SK-N-SH (cell line): Measurements from ENCODE around the gene ARID1A. TPM values are rescaled to one million over a fixed set of nuclear protein-coding genes. Genes with fewer than 3 reads are reported as not detected.
A peak's percentile ranks its signal among the peaks of the same experiment; 100 is the strongest.

Experiments
- CTCF ChIA-PET: fragments of 300-600, 350-600 bp; formaldehyde crosslinking; extraction: SDS; loops from one replicate; lab custom pipeline; 2021; lab: Yijun Ruan, JAX
- POLR2A ChIA-PET: fragments of 350-600 bp; sonication (Branson Sonifier 250); formaldehyde crosslinking; extraction: SDS; loops from one replicate; lab custom pipeline; 2020; ENCODE audit warnings: antibody characterized with exemption, inconsistent platforms; lab: Yijun Ruan, JAX
- DNase-seq: peaks from one replicate; pipeline ENCODE4 v3.0.0; 2012
- H2AFZ ChIP-seq: fragments of 200-600 bp; sonication (generic); 2 replicates; pipeline ENCODE4 v1.8.1; 2016; ENCODE audit warnings: antibody characterized with exemption, mild to moderate bottlenecking, low read depth
- H3F3A ChIP-seq: fragments of 200-600 bp; sonication (generic); replicated peaks from 2 replicates; pipeline ENCODE3; 2016; ENCODE audit warnings: antibody characterized with exemption, mild to moderate bottlenecking; ENCODE audit not compliant: insufficient read depth
- H3K27ac ChIP-seq, 2 experiments: fragments of 200-500 bp in 1 of 2; fragments of 200-600 bp in 1 of 2; sonication (Bioruptor generic) in 1 of 2; sonication (generic), shearing (Covaris generic) in 1 of 2; 2 replicates each; pipeline versions ENCODE4 v1.5.1 to v1.6.1; 2014 to 2016; ENCODE audit warnings: low read depth in 2 of 2, inconsistent platforms in 1 of 2, low read length in 1 of 2, mild to moderate bottlenecking in 1 of 2, mixed read lengths in 1 of 2
- H3K27me3 ChIP-seq: fragments of 200-600 bp; sonication (generic), shearing (Covaris generic); 2 replicates; pipeline ENCODE4 v1.6.1; 2016; ENCODE audit warnings: mixed run types; ENCODE audit not compliant: insufficient read depth
- H3K36me3 ChIP-seq, 2 experiments: fragments of 200-500 bp in 1 of 2; fragments of 200-600 bp in 1 of 2; sonication (Bioruptor generic) in 1 of 2; sonication (generic) in 1 of 2; replicated peaks in 1 of 2; 2 replicates each; pipeline versions ENCODE3 to v1.5.1; 2014 to 2016; ENCODE audit warnings: low read length in 1 of 2, mild to moderate bottlenecking in 1 of 2; ENCODE audit not compliant: insufficient read depth in 2 of 2, control insufficient read depth in 1 of 2
- H3K4me1 ChIP-seq, 2 experiments: fragments of 200-500 bp in 1 of 2; fragments of 200-600 bp in 1 of 2; sonication (Bioruptor generic) in 1 of 2; sonication (generic), shearing (Covaris generic) in 1 of 2; 2 replicates each; pipeline versions ENCODE4 v1.5.1 to v1.6.1; 2014 to 2016; ENCODE audit warnings: low read depth in 1 of 2, low read length in 1 of 2, mixed run types in 1 of 2; ENCODE audit not compliant: insufficient read depth in 2 of 2, control insufficient read depth in 1 of 2
- H3K4me2 ChIP-seq: fragments of 200-600 bp; sonication (generic), shearing (Covaris generic); 2 replicates; pipeline ENCODE4 v1.6.1; 2017; ENCODE audit warnings: mixed run types
- H3K4me3 ChIP-seq, 2 experiments: fragments of 200-500 bp in 1 of 2; fragments of 200-600 bp in 1 of 2; sonication (Bioruptor generic) in 1 of 2; sonication (generic), shearing (Covaris generic) in 1 of 2; 2 replicates each; pipeline versions ENCODE4 v1.5.1 to v1.8.1; 2014 to 2016; ENCODE audit warnings: low read depth in 2 of 2, inconsistent platforms in 1 of 2, low read length in 1 of 2, mild to moderate bottlenecking in 1 of 2, mixed read lengths in 1 of 2, moderate library complexity in 1 of 2
- H3K79me2 ChIP-seq: fragments of 200-600 bp; sonication (generic); 2 replicates; pipeline ENCODE4 v1.8.1; 2017; ENCODE audit warnings: mild to moderate bottlenecking; ENCODE audit not compliant: insufficient read depth
- H3K9ac ChIP-seq: fragments of 200-600 bp; sonication (generic); 2 replicates; pipeline ENCODE4 v1.6.1; 2017; ENCODE audit warnings: mixed run types
- H3K9me2 ChIP-seq: fragments of 200-600 bp; sonication (generic); 2 replicates; pipeline ENCODE4 v1.6.1; 2017; ENCODE audit warnings: mixed run types
- H3K9me3 ChIP-seq: fragments of 200-600 bp; sonication (generic); 2 replicates; pipeline ENCODE4 v1.6.1; 2017; ENCODE audit warnings: mixed run types, mild to moderate bottlenecking, moderate library complexity
- H4K20me1 ChIP-seq: fragments of 200-600 bp; sonication (generic); 2 replicates; pipeline ENCODE4 v1.6.1; 2017; ENCODE audit warnings: mild to moderate bottlenecking, mixed run types; ENCODE audit not compliant: insufficient read depth
- CHD2 ChIP-seq: fragments of 150-350 bp; IDR thresholded peaks from 2 replicates; pipeline ENCODE4 v1.6.1; 2018; ENCODE audit warnings: low read length; ENCODE audit not compliant: partially characterized antibody
- EP300 ChIP-seq, 2 experiments: IDR thresholded peaks; 2 replicates each; pipeline versions ENCODE4 v1.4.0 to v1.6.1; 2012; ENCODE audit warnings: borderline replicate concordance in 1 of 2, low read depth in 1 of 2, low read length in 1 of 2
- EZH2phosphoT487 ChIP-seq: fragments of 200-600 bp; sonication (generic); IDR thresholded peaks from 2 replicates; pipeline ENCODE4 v1.6.1; 2017; ENCODE audit warnings: low read depth, mixed run types, mild to moderate bottlenecking, antibody characterized with exemption, moderate library complexity, borderline replicate concordance
- FOSL2 ChIP-seq: IDR thresholded peaks from 2 replicates; pipeline ENCODE4 v1.4.0; 2012; ENCODE audit warnings: low read depth, mild to moderate bottlenecking, moderate library complexity, borderline replicate concordance
- FOXM1 ChIP-seq: IDR thresholded peaks from 2 replicates; pipeline ENCODE4 v1.4.0; 2012; ENCODE audit warnings: low read depth, mild to moderate bottlenecking
- GABPA ChIP-seq: IDR thresholded peaks from 2 replicates; pipeline ENCODE4 v1.4.0; 2012; ENCODE audit warnings: low read depth, mild to moderate bottlenecking
- MAX ChIP-seq: IDR thresholded peaks from 2 replicates; pipeline ENCODE4 v1.4.0; 2012; ENCODE audit warnings: low read depth
- MXI1 ChIP-seq: IDR thresholded peaks from 2 replicates; pipeline ENCODE4 v1.6.1; 2012; ENCODE audit warnings: mild to moderate bottlenecking, low read depth, low read length, improper control_type of control experiment
- POLR2AphosphoS5 ChIP-seq: IDR thresholded peaks from 2 replicates; pipeline ENCODE4 v1.6.1; 2012; ENCODE audit warnings: low read depth, low read length
- RAD21 ChIP-seq: IDR thresholded peaks from 2 replicates; pipeline ENCODE4 v1.6.1; 2012; ENCODE audit warnings: mild to moderate bottlenecking, low read length
- RFX5 ChIP-seq: IDR thresholded peaks from 2 replicates; pipeline ENCODE4 v1.6.1; 2012; ENCODE audit warnings: mild to moderate bottlenecking, improper control_type of control experiment, low read length
- RXRA ChIP-seq: IDR thresholded peaks from 2 replicates; pipeline ENCODE4 v1.4.0; 2012; ENCODE audit warnings: low read depth, mild to moderate bottlenecking, borderline replicate concordance
- SIN3A ChIP-seq: IDR thresholded peaks from 2 replicates; pipeline ENCODE4 v1.6.1; 2012; ENCODE audit warnings: low read depth, mild to moderate bottlenecking, low read length, moderate library complexity, borderline replicate concordance
- SMC3 ChIP-seq: IDR thresholded peaks from 2 replicates; pipeline ENCODE4 v1.6.1; 2012; ENCODE audit warnings: low read depth, low read length, improper control_type of control experiment
- TCF12 ChIP-seq: IDR thresholded peaks from 2 replicates; pipeline ENCODE4 v1.4.0; 2012
- USF2 ChIP-seq: fragments of 150-350 bp; IDR thresholded peaks from 2 replicates; pipeline ENCODE4 v1.6.1; 2017; ENCODE audit warnings: antibody characterized with exemption, low read length, low read depth, borderline replicate concordance
- YY1 ChIP-seq: IDR thresholded peaks from 2 replicates; pipeline ENCODE4 v1.4.0; 2012; ENCODE audit warnings: low read depth, mild to moderate bottlenecking
- WGBS: methylation state at CpG from one replicate; pipeline ENCODE4 v1.1.6; 2017; ENCODE audit warnings: low lambda C conversion rate; 5-methylcytosine and 5-hydroxymethylcytosine counted together
- polyA plus RNA-seq, 3 experiments: library from polyadenylated mRNA; depleted of rRNA; stranded (reverse); fragments of >200 nt; gene quantifications; 2 replicates each; pipeline ENCODE4 v1.2.3, GENCODE V29; 2012
- TF ChIP-seq, protein P1 (sequence below): fragments of 150-350 bp; IDR thresholded peaks from 2 replicates; pipeline ENCODE4 v1.6.1; 2016; ENCODE audit warnings: mild to moderate bottlenecking, low read depth, low read length
- TF ChIP-seq, protein P2 (sequence below): IDR thresholded peaks from 2 replicates; pipeline ENCODE4 v1.6.1; 2012; ENCODE audit warnings: mild to moderate bottlenecking, low read depth, low read length, moderate library complexity

The ARID1A gene
- polyA plus RNA-seq, 1 of the 3 experiments (the other 2 are of a cell fraction) = 26.5 TPM

DNA sequence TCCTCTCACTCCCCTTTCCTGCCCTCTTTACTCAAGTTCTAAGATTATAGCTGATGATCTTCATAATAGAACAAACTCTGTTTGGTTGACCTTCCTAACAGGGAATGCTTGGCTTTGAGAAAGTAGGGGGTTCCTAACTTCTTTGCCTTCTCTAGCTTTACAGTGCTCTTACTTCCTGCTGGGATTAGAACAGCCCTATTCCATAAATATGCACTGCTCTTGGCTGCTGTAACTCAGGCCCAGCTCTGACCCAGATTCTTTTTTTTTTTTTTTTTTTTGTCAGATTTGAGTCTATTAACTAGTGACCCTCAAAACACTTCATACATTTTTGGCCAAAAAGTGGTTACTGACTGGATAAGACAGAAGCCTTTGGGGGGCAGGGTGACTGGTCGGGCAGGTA lies 52.5 kb downstream of the ARID1A start:
- H2AFZ ChIP-seq = no peak overlapping the region
- H4K20me1 ChIP-seq = peaks cover 42% of the 10 kb centered on the region
- WGBS = 100% methylated on average over 1 of the region's 1 CpG
- no peak overlapping the region for H3K4me2 ChIP-seq
- POLR2A ChIA-PET = interaction anchor here (0.6 kb wide), 1 partner anchor 47 kb away, joined by 5 read pairs; no protein-coding TSS in a partner anchor
- no peak overlapping the region for H3K4me3 ChIP-seq
- peaks cover 45 to 56% of the 10 kb centered on the region in 2 experiments for H3K36me3 ChIP-seq
- H3K4me1 ChIP-seq = peaks cover 21 to 26% of the 10 kb centered on the region in 2 experiments; a peak in 3 of 4 replicates
- H3K79me2 ChIP-seq = peaks cover 90% of the 10 kb centered on the region
- H3K9me3 ChIP-seq = no peaks in the 10 kb centered on the region
- TF ChIP-seq MAX = no peak
- TF ChIP-seq SIN3A = no peak
- TF ChIP-seq RFX5 = no peak
- TF ChIP-seq POLR2AphosphoS5 = no peak
- no peak for TF ChIP-seq USF2
- no peak for TF ChIP-seq CHD2
- TF ChIP-seq, all 33 proteins: peak for 0
- CTCF ChIA-PET = no interaction called here
- H3K9ac ChIP-seq = no peak overlapping the region
- no peaks in the 10 kb centered on the region for H3K9me2 ChIP-seq
- no peaks in the 10 kb centered on the region for H3K27me3 ChIP-seq
- no peak for DNase-seq
- H3K27ac ChIP-seq = peak overlapping the region in 1 of 2 experiments; percentile 25; a peak in 1 of 4 replicates
- H3F3A ChIP-seq = peaks cover 32% of the 10 kb centered on the region

- POLR2A ChIA-PET = no interaction called here
- H3F3A ChIP-seq = peaks cover 22% of the 10 kb centered on the region
- peaks cover 18 to 20% of the 10 kb centered on the region in 2 experiments; a peak in 3 of 4 replicates for H3K4me1 ChIP-seq
- H3K4me3 ChIP-seq = no peak overlapping the region
- peaks cover 50% of the 10 kb centered on the region for H4K20me1 ChIP-seq
- H3K9me3 ChIP-seq = no peaks in the 10 kb centered on the region
- H3K79me2 ChIP-seq = peaks cover 100% of the 10 kb centered on the region
- TF ChIP-seq SMC3 (no peak), FOSL2 (no peak), EP300 (IDR thresholded peaks at IDR 0.05; ENCODE audit: borderline replicate concordance in 1 of 2, low read depth in 1 of 2, low read length in 1 of 2) (no peak), USF2 (no peak), TCF12 (no peak), RAD21 (no peak), YY1 (no peak), EZH2phosphoT487 (no peak), FOXM1 (no peak), RXRA (no peak), RFX5 (no peak), GABPA (no peak), MXI1 (no peak)
- TF ChIP-seq, protein P1, sequence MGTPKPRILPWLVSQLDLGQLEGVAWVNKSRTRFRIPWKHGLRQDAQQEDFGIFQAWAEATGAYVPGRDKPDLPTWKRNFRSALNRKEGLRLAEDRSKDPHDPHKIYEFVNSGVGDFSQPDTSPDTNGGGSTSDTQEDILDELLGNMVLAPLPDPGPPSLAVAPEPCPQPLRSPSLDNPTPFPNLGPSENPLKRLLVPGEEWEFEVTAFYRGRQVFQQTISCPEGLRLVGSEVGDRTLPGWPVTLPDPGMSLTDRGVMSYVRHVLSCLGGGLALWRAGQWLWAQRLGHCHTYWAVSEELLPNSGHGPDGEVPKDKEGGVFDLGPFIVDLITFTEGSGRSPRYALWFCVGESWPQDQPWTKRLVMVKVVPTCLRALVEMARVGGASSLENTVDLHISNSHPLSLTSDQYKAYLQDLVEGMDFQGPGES = no peak
- TF ChIP-seq, protein P2, sequence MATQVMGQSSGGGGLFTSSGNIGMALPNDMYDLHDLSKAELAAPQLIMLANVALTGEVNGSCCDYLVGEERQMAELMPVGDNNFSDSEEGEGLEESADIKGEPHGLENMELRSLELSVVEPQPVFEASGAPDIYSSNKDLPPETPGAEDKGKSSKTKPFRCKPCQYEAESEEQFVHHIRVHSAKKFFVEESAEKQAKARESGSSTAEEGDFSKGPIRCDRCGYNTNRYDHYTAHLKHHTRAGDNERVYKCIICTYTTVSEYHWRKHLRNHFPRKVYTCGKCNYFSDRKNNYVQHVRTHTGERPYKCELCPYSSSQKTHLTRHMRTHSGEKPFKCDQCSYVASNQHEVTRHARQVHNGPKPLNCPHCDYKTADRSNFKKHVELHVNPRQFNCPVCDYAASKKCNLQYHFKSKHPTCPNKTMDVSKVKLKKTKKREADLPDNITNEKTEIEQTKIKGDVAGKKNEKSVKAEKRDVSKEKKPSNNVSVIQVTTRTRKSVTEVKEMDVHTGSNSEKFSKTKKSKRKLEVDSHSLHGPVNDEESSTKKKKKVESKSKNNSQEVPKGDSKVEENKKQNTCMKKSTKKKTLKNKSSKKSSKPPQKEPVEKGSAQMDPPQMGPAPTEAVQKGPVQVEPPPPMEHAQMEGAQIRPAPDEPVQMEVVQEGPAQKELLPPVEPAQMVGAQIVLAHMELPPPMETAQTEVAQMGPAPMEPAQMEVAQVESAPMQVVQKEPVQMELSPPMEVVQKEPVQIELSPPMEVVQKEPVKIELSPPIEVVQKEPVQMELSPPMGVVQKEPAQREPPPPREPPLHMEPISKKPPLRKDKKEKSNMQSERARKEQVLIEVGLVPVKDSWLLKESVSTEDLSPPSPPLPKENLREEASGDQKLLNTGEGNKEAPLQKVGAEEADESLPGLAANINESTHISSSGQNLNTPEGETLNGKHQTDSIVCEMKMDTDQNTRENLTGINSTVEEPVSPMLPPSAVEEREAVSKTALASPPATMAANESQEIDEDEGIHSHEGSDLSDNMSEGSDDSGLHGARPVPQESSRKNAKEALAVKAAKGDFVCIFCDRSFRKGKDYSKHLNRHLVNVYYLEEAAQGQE = no peak
- WGBS = 69% methylated on average over 5 of the region's 5 CpGs
- H3K27ac ChIP-seq = no peak overlapping the region; a peak in 1 of 4 replicates
- no peaks in the 10 kb centered on the region for H3K9me2 ChIP-seq
- H3K27me3 ChIP-seq = no peaks in the 10 kb centered on the region
- H3K9ac ChIP-seq = no peak overlapping the region
- no peak overlapping the region for H3K4me2 ChIP-seq
- peaks cover 53 to 61% of the 10 kb centered on the region in 2 experiments for H3K36me3 ChIP-seq
- CTCF ChIA-PET = no interaction called here
- H2AFZ ChIP-seq = no peak overlapping the region
- no peak for DNase-seq
Observed at GRCh38 chr1:26749458-26749857, 53.6 kb downstream of the ARID1A start.
